OCI-LY3 (cell line): ENCODE results near the gene DENND1A.

Experiments used
- H2AFZ ChIP-seq: fragments of 200-600, 300-600 bp; shearing (Covaris generic); 2 replicates; pipeline ENCODE4 v1.6.0; 2014; ENCODE audit warnings: antibody characterized with exemption, low read depth, low read length
- H3K27ac ChIP-seq: fragments of 200-600, 300-600 bp; sonication (generic); 2 replicates; pipeline ENCODE4 v1.5.1; 2014; ENCODE audit warnings: mild to moderate bottlenecking, low read length, moderate library complexity, mixed read lengths
- H3K27me3 ChIP-seq: fragments of 200-600, 300-600 bp; sonication (generic); 2 replicates; pipeline ENCODE4 v1.6.1; 2014; ENCODE audit warnings: low read depth, low read length, mixed read lengths
- H3K36me3 ChIP-seq: fragments of 200-600, 300-600 bp; sonication (generic); replicated peaks from 2 replicates; pipeline ENCODE3; 2014; ENCODE audit warnings: low read depth, low read length, mixed read lengths
- H3K4me1 ChIP-seq: fragments of 300-600, 200-600 bp; sonication (generic); 2 replicates; pipeline ENCODE4 v1.6.1; 2014; ENCODE audit warnings: low read length, mixed read lengths
- H3K4me2 ChIP-seq: fragments of 200-600, 300-600 bp; sonication (generic); 2 replicates; pipeline ENCODE4 v1.6.1; 2014; ENCODE audit warnings: low read length, mixed read lengths
- H3K4me3 ChIP-seq: fragments of 300-600, 200-600 bp; sonication (generic); 2 replicates; pipeline ENCODE4 v1.5.1; 2014; ENCODE audit warnings: antibody characterized with exemption, mild to moderate bottlenecking, low read length, moderate library complexity
- H3K79me2 ChIP-seq: fragments of 300-600, 200-600 bp; shearing (Covaris generic); 2 replicates; pipeline ENCODE4 v1.6.1; 2014; ENCODE audit warnings: mild to moderate bottlenecking, low read length, mixed read lengths
- H3K9ac ChIP-seq: fragments of 300-600, 200-600 bp; shearing (Covaris generic); 2 replicates; pipeline ENCODE4 v1.6.0; 2014; ENCODE audit warnings: mild to moderate bottlenecking, low read length, moderate library complexity
- H3K9me3 ChIP-seq: fragments of 200-600, 300-600 bp; shearing (Covaris generic); 2 replicates; pipeline ENCODE4 v1.6.1; 2014; ENCODE audit warnings: low read length, mixed read lengths; ENCODE audit not compliant: insufficient read depth
- H4K20me1 ChIP-seq: fragments of 200-600, 300-600 bp; sonication (generic); 2 replicates; pipeline ENCODE4 v1.6.1; 2016; ENCODE audit warnings: low read length, mixed read lengths; ENCODE audit not compliant: insufficient read depth
- CTCF ChIP-seq: fragments of 200-600, 300-600 bp; sonication (generic); IDR thresholded peaks from 2 replicates; pipeline ENCODE4 v1.5.1; 2014; ENCODE audit warnings: antibody characterized with exemption, low read length, low read depth
- EZH2phosphoT487 ChIP-seq: fragments of 200-600 bp; shearing (Covaris generic); IDR thresholded peaks from 2 replicates; pipeline ENCODE4 v1.6.1; 2018; ENCODE audit warnings: antibody characterized with exemption, mixed run types, low read depth

The DENND1A gene

GRCh38 chr9:123391233-123391632 is 538.7 kb downstream of the DENND1A start:
- peaks cover 3% of the 10 kb centered on the region for H3K36me3 ChIP-seq
- H3K4me2 ChIP-seq: no peak overlapping the region
- no peaks in the 10 kb centered on the region for H3K79me2 ChIP-seq
- H3K9me3 ChIP-seq: no peaks in the 10 kb centered on the region
- H3K9ac ChIP-seq: no peak overlapping the region
- no peak overlapping the region for H3K4me3 ChIP-seq
- no peak for TF ChIP-seq EZH2phosphoT487
- no peak overlapping the region for H2AFZ ChIP-seq
- no peak overlapping the region for H3K27ac ChIP-seq
- H3K27me3 ChIP-seq: no peaks in the 10 kb centered on the region
- H3K4me1 ChIP-seq: no peaks in the 10 kb centered on the region
- H4K20me1 ChIP-seq: no peaks in the 10 kb centered on the region

GRCh38 chr9:123390337-123391135 is 539.4 kb downstream of the DENND1A start:
- no peak for TF ChIP-seq EZH2phosphoT487
- H4K20me1 ChIP-seq: no peaks in the 10 kb centered on the region
- no peak overlapping the region for H3K4me3 ChIP-seq
- H3K36me3 ChIP-seq: peaks cover 3% of the 10 kb centered on the region
- no peaks in the 10 kb centered on the region for H3K79me2 ChIP-seq
- no peaks in the 10 kb centered on the region for H3K4me1 ChIP-seq
- no peaks in the 10 kb centered on the region for H3K27me3 ChIP-seq
- H2AFZ ChIP-seq: no peak overlapping the region
- H3K4me2 ChIP-seq: no peak overlapping the region
- no peak overlapping the region for H3K9ac ChIP-seq
- H3K9me3 ChIP-seq: no peaks in the 10 kb centered on the region
- no peak overlapping the region for H3K27ac ChIP-seq

- Histone ChIP-seq H3K9ac (no peak overlapping the region), H3K4me2 (no peak overlapping the region), H4K20me1 (no peaks in the 10 kb centered on the region), H3K4me1 (no peaks in the 10 kb centered on the region), H3K27me3 (no peaks in the 10 kb centered on the region), H3K9me3 (no peaks in the 10 kb centered on the region), H3K36me3 (peaks cover 3% of the 10 kb centered on the region), H3K4me3 (no peak overlapping the region), H3K27ac (no peak overlapping the region), H3K79me2 (no peaks in the 10 kb centered on the region), H2AFZ (no peak overlapping the region)
- TF ChIP-seq EZH2phosphoT487 (no peak), CTCF (no peak)
These were observed 540.2 kb downstream of the DENND1A start for GRCh38 chr9:123389698-123390097.

GRCh38 chr9:123389070-123389469 is 540.9 kb downstream of the DENND1A start:
- Histone ChIP-seq H3K4me2 (no peak overlapping the region), H3K79me2 (no peaks in the 10 kb centered on the region), H3K4me1 (no peaks in the 10 kb centered on the region), H4K20me1 (no peaks in the 10 kb centered on the region), H3K36me3 (peaks cover 3% of the 10 kb centered on the region), H3K9me3 (no peaks in the 10 kb centered on the region), H2AFZ (no peak overlapping the region), H3K9ac (no peak overlapping the region), H3K4me3 (no peak overlapping the region), H3K27me3 (no peaks in the 10 kb centered on the region), H3K27ac (no peak overlapping the region)
- no peak for TF ChIP-seq CTCF
- TF ChIP-seq EZH2phosphoT487: no peak

- Histone ChIP-seq H3K27ac (no peak overlapping the region), H3K4me2 (no peak overlapping the region), H4K20me1 (no peaks in the 10 kb centered on the region), H3K9me3 (no peaks in the 10 kb centered on the region), H3K79me2 (no peaks in the 10 kb centered on the region), H2AFZ (no peak overlapping the region), H3K27me3 (no peaks in the 10 kb centered on the region), H3K4me3 (no peak overlapping the region), H3K36me3 (peaks cover 5% of the 10 kb centered on the region), H3K4me1 (no peaks in the 10 kb centered on the region), H3K9ac (no peak overlapping the region)
- TF ChIP-seq CTCF: no peak
- no peak for TF ChIP-seq EZH2phosphoT487
These were observed 542.2 kb downstream of the DENND1A start for GRCh38 chr9:123387686-123388085.
